Keratinocyte (primary cell): ENCODE data around the gene PLA2G10.
"Not testable (repeated sequence)": the region's sequence is repeated elsewhere in the genome, so short reads cannot be mapped to it uniquely, and the experiment has no call there.

Experiments used
- CTCF ChIP-seq, 3 experiments: IDR thresholded peaks in 1 of 3; conservative IDR thresholded peaks in 1 of 3; optimal IDR thresholded peaks in 1 of 3; 2 replicates in 2 of 3; 3 replicates in 1 of 3; pipeline versions ENCODE3 to v1.5.1; 2011; ENCODE audit warnings: low read length in 3 of 3, mild to moderate bottlenecking in 3 of 3, moderate library complexity in 2 of 3, control low read depth in 1 of 3, inconsistent platforms in 1 of 3; ENCODE audit not compliant: insufficient read depth in 2 of 3; ENCODE audit errors: extremely low read depth in 1 of 3
- EZH2 ChIP-seq: IDR thresholded peaks from one replicate; pipeline ENCODE4 v1.6.1; 2012; ENCODE audit warnings: inconsistent platforms, mild to moderate bottlenecking, low read length, moderate library complexity

GRCh38 chr16:14636179-14636950 is 57.7 kb downstream of the PLA2G10 start:
- TF ChIP-seq CTCF (optimal IDR thresholded peaks at IDR 0.05 in 1 of 3, IDR thresholded peaks at IDR 0.05 in 1 of 3, conservative IDR thresholded peaks at IDR 0.05 in 1 of 3; ENCODE audit: extremely low read depth in 1 of 3, insufficient read depth in 2 of 3, low read length in 3 of 3); EZH2: not testable (repeated sequence)
